ENCODE results near the gene RFT1.

DNA sequence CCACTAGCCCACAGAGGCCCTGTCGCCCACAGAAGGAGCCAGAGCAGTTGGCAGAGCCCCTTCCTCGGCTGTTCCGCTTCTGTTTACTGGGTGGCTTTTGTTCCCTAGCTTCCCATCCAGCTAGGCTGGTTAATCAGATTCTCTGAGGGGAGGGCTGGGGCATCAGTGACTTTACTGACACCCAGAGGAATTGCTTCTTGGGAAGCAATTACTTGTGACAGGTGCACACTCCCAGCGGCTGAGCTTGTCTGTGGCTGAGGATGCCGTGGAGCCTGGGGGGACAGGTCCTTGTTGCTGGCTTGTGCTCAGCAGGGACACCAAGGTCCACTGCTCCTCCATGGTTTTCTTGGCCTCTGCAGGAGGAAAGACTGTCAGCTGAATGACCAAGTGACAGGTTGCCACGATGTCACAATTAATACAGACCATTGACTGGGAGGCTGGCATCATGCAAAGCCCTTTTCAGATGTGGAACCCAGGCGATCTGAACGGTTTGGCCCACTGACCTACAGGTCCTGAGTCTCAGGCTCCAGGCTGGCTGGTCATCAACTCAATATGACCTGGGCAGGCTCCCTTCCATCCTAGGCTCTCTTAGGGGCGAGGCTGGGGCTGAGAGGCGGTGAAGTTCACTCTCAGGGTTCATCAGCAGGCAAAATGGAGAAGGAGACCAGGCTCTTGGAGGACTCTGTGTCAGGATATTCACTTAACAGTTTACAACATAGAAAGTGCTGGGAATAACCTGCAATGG is 52.6 kb downstream of the RFT1 start:
- TF ChIP-seq, protein P1, sequence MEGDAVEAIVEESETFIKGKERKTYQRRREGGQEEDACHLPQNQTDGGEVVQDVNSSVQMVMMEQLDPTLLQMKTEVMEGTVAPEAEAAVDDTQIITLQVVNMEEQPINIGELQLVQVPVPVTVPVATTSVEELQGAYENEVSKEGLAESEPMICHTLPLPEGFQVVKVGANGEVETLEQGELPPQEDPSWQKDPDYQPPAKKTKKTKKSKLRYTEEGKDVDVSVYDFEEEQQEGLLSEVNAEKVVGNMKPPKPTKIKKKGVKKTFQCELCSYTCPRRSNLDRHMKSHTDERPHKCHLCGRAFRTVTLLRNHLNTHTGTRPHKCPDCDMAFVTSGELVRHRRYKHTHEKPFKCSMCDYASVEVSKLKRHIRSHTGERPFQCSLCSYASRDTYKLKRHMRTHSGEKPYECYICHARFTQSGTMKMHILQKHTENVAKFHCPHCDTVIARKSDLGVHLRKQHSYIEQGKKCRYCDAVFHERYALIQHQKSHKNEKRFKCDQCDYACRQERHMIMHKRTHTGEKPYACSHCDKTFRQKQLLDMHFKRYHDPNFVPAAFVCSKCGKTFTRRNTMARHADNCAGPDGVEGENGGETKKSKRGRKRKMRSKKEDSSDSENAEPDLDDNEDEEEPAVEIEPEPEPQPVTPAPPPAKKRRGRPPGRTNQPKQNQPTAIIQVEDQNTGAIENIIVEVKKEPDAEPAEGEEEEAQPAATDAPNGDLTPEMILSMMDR (IDR thresholded peaks at IDR 0.05; ENCODE audit: insufficient read depth, low read length, poor library complexity, severe bottlenecking): no peak
- no peak for TF ChIP-seq EZH2phosphoT487 (conservative IDR thresholded peaks at IDR 0.05; ENCODE audit: low read length)
